Stomach (tissue), 4 donors: Measurements from ENCODE around the gene RXRA.

Experiments used
- CTCF ChIP-seq, 7 experiments: fragments of 450-650 bp in 4 of 7; fragments of 200-600 bp in 3 of 7; sonication (generic) in 3 of 7; IDR thresholded peaks; one replicate each; pipeline ENCODE4 v1.5.1; 2016 to 2019; ENCODE audit warnings: antibody characterized with exemption in 7 of 7, control low read depth in 2 of 7, mild to moderate bottlenecking in 1 of 7
- POLR2A ChIP-seq, 4 donors: fragments of 450-650 bp; IDR thresholded peaks; one replicate each; pipeline ENCODE4 v1.6.1; 2016; ENCODE audit warnings: antibody characterized with exemption in 4 of 4, control low read depth in 2 of 4, mild to moderate bottlenecking in 1 of 4, moderate library complexity in 1 of 4
- POLR2AphosphoS5 ChIP-seq, 3 donors: sonication (generic); formaldehyde crosslinking; IDR thresholded peaks; one replicate each; pipeline ENCODE4 v1.6.1; 2016; ENCODE audit warnings: antibody characterized with exemption in 3 of 3

GRCh38 chr9:134424818-134425217, 98.6 kb downstream of the RXRA start:
- TF ChIP-seq POLR2A (IDR thresholded peaks at IDR 0.05) (no peak), CTCF (IDR thresholded peaks at IDR 0.05) (no peak), POLR2AphosphoS5 (IDR thresholded peaks at IDR 0.05) (no peak)
